HepG2 (cell line): ENCODE data around the gene CDKN1C. TPM values are rescaled to one million over a fixed set of nuclear protein-coding genes. Genes with fewer than 3 reads are reported as not detected.

Source experiments
- ATAC-seq: fragments of 200-7000 bp; cut with Tn5 transposase; 3 replicates; pipeline ENCODE4 v1.9.1; 2020; ENCODE audit warnings: mild to moderate bottlenecking, moderate library complexity
- BruUV-seq: library from RNA; stranded (reverse); fragments of 400-500 nt; replicated peaks from 2 replicates; lab custom pipeline; 2021; lab: Mats Ljungman, UMichigan
- CTCF ChIA-PET: fragments of 300-600 bp; formaldehyde crosslinking; extraction: SDS; loops from one replicate; lab custom pipeline; 2021; ENCODE audit warnings: low total read pairs, inconsistent platforms, low intra/inter-chr PET ratio; lab: Yijun Ruan, JAX
- POLR2A ChIA-PET: fragments of 350-600 bp; sonication (Branson Sonifier 250); formaldehyde crosslinking; loops from one replicate; lab custom pipeline; 2020; ENCODE audit warnings: antibody characterized with exemption, inconsistent platforms; lab: Yijun Ruan, JAX
- DNase-seq: peaks from one replicate; pipeline ENCODE4 v3.0.0-alpha.2; 2015; ENCODE audit warnings: low spot score
- FAIRE-seq: peaks from 3 replicates; lab custom pipeline; 2011; peaks lifted over from hg19 to GRCh38; lab: Jason Lieb, UNC
- H2AFZ ChIP-seq: one replicate; pipeline ENCODE4 v1.6.1; 2011; ENCODE audit warnings: low read length, inconsistent platforms
- H3K27ac ChIP-seq: fragments of 300-600 bp; 3 replicates; pipeline ENCODE4 v1.8.0; 2011; ENCODE audit warnings: mixed run types, mild to moderate bottlenecking, mixed read lengths, low read length, inconsistent platforms; ENCODE audit not compliant: insufficient read depth; ENCODE audit errors: extremely low read length
- H3K27me3 ChIP-seq, 2 experiments: fragments of 200-600 bp in 1 of 2; 2 replicates in 1 of 2; 3 replicates in 1 of 2; pipeline versions ENCODE4 v1.6.0 to v1.8.0; 2011; ENCODE audit warnings: low read length in 2 of 2, mild to moderate bottlenecking in 2 of 2, moderate library complexity in 2 of 2, inconsistent platforms in 1 of 2; ENCODE audit not compliant: insufficient read depth in 2 of 2, control insufficient read depth in 1 of 2
- H3K36me3 ChIP-seq, 2 experiments: fragments of 200-600 bp in 1 of 2; replicated peaks in 1 of 2; 2 replicates in 1 of 2; 3 replicates in 1 of 2; pipeline versions ENCODE4 v1.5.1 to v1.8.0; 2011; ENCODE audit warnings: low read length in 2 of 2, inconsistent platforms in 1 of 2; ENCODE audit not compliant: insufficient read depth in 2 of 2, control insufficient read depth in 1 of 2
- H3K4me1 ChIP-seq: 2 replicates; pipeline ENCODE4 v1.5.1; 2012; ENCODE audit warnings: low read length, inconsistent platforms; ENCODE audit not compliant: insufficient read depth
- H3K4me2 ChIP-seq: 2 replicates; pipeline ENCODE4 v1.6.0; 2011; ENCODE audit warnings: low read depth, low read length, inconsistent platforms
- H3K4me3 ChIP-seq, 3 experiments: fragments of 200-600 bp in 1 of 3; sonication (generic), shearing (Covaris generic) in 1 of 3; replicated peaks in 1 of 3; 2 replicates each; pipeline ENCODE4 v1.5.1; 2011 to 2016; ENCODE audit warnings: low read length in 3 of 3, inconsistent platforms in 2 of 3, low read depth in 2 of 3, mild to moderate bottlenecking in 2 of 3, control low read depth in 1 of 3, mixed read lengths in 1 of 3; ENCODE audit not compliant: insufficient read depth in 1 of 3
- H3K79me2 ChIP-seq: one replicate; pipeline ENCODE4 v1.6.1; 2011; ENCODE audit warnings: low read length, inconsistent platforms; ENCODE audit not compliant: insufficient read depth
- H3K9ac ChIP-seq: 2 replicates; pipeline ENCODE4 v1.6.0; 2011; ENCODE audit warnings: mild to moderate bottlenecking, low read depth, low read length, inconsistent platforms; ENCODE audit not compliant: insufficient read depth
- H3K9me3 ChIP-seq: 2 replicates; pipeline ENCODE4 v1.5.1; 2012; ENCODE audit warnings: mild to moderate bottlenecking, low read length
- H4K20me1 ChIP-seq: 2 replicates; pipeline ENCODE4 v1.6.0; 2011; ENCODE audit warnings: inconsistent platforms, mild to moderate bottlenecking, low read length, moderate library complexity; ENCODE audit not compliant: insufficient read depth
- AGO1 ChIP-seq: fragments of 200-400 bp; formaldehyde crosslinking; IDR thresholded peaks from 2 replicates; pipeline ENCODE4 v1.6.1; 2017; ENCODE audit warnings: mild to moderate bottlenecking, low read depth, low read length, moderate library complexity; ENCODE audit not compliant: poor library complexity, severe bottlenecking
- AGO2 ChIP-seq: fragments of 200-400 bp; formaldehyde crosslinking; optimal IDR thresholded peaks from 2 replicates; pipeline ENCODE3; 2017; ENCODE audit warnings: mild to moderate bottlenecking, low read depth, low read length, moderate library complexity
- GPBP1L1 ChIP-seq: sonication (generic); formaldehyde crosslinking; IDR thresholded peaks from 2 replicates; pipeline ENCODE4 v1.5.0; 2020; ENCODE audit warnings: mild to moderate bottlenecking, missing genetic modification reagents
- PHB2 ChIP-seq: fragments of 450-650 bp; IDR thresholded peaks from 2 replicates; pipeline ENCODE4 v1.6.1; 2018; ENCODE audit not compliant: partially characterized antibody
- RBM22 ChIP-seq: fragments of 200-400 bp; formaldehyde crosslinking; optimal IDR thresholded peaks from 2 replicates; pipeline ENCODE3; 2017; ENCODE audit warnings: mild to moderate bottlenecking, low read length, moderate library complexity
- ZNF12 ChIP-seq: sonication (generic); formaldehyde crosslinking; IDR thresholded peaks from 2 replicates; pipeline ENCODE4 v1.5.0; 2020; ENCODE audit warnings: missing genetic modification reagents
- ZNF264 ChIP-seq: sonication (generic); formaldehyde crosslinking; IDR thresholded peaks from 2 replicates; pipeline ENCODE4 v1.4.0; 2020; ENCODE audit warnings: missing genetic modification reagents
- WGBS: methylation state at CpG from one replicate; pipeline ENCODE4 v1.1.6; 2017; ENCODE audit warnings: low lambda C conversion rate; 5-methylcytosine and 5-hydroxymethylcytosine counted together
- in situ Hi-C: cut with HindIII; loops from 2 replicates; pipeline ENCODE4 v1.10.0; 2017; ENCODE audit warnings: low pct_unique_long_range_greater_than_20kb; ENCODE audit not compliant: extremely low pct_ligation_motif_present
- intact Hi-C: fragments of 100-400 bp; cut with micrococcal nuclease; formaldehyde crosslinking; loops from one replicate; pipeline ENCODE4 v1.10.0; 2022; ENCODE audit not compliant: unreplicated experiment
- polyA plus RNA-seq, 8 experiments: library from polyadenylated mRNA; depleted of rRNA in 3 of 8; stranded (reverse) in 7 of 8; unstranded in 1 of 8; fragments of >200 nt; fragmentation: Illumina TruSeq in 4 of 8; extraction: Trizol in 4 of 8; gene quantifications; 2 replicates each; pipeline versions ENCODE4 v1.2.1 to v1.2.3, GENCODE V29; 2011 to 2016; ENCODE audit warnings: low read depth in 4 of 8, missing spikeins in 1 of 8, mixed read lengths in 1 of 8; ENCODE audit not compliant: insufficient read depth in 1 of 8
- total RNA-seq, 5 experiments: library from RNA; depleted of rRNA; stranded (reverse); fragments of >200 nt; fragmentation: Illumina TruSeq; extraction: Trizol; gene quantifications; 2 replicates each; pipeline ENCODE4 v1.2.3, GENCODE V29; 2016; ENCODE audit warnings: low read depth in 1 of 5

The CDKN1C gene
- total and polyA plus RNA-seq, 2 of the 13 experiments (the other 11 are each of a cell fraction or from before 2014, with no cell fraction given), result not detected

DNA sequence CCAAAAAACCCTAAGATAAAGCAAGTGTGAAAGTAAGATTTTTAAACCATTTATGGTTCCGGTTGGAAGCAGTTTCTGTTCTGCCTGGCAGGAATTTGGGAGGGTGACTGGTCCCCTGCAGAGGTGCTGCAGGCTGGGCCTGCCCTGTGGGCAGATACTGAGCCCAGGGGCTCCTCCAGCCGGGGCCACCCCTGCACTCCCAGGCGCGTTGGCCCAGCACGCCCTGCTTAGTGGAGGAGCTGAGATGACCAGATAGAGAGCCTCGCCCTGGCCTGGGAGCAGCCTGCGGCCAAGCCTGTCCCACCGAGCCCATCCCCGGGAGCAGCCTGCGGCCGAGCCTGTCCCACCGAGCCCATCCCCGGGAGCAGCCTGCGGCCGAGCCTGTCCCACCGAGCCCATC is 35.7 kb upstream of the CDKN1C start:
- Histone ChIP-seq H3K79me2 (no peaks in the 10 kb centered on the region), H3K4me1 (peaks cover 10% of the 10 kb centered on the region), H4K20me1 (0 out of 2 replicates have a peak, but pooled peaks cover 2% of the 10 kb centered on the region), H3K27me3 (no peaks in the 10 kb centered on the region), H2AFZ (no peak overlapping the region), H3K27ac (no peak overlapping the region), H3K4me3 (no peak overlapping the region), H3K4me2 (no peak overlapping the region), H3K9ac (no peak overlapping the region), H3K9me3 (no peaks in the 10 kb centered on the region), H3K36me3 (no peaks in the 10 kb centered on the region)
- POLR2A ChIA-PET, result no interaction called here
- TF ChIP-seq AGO1, result peak; percentile 67
- TF ChIP-seq ZNF264 (CRISPR knock-in tag), result no peak
- no peak for TF ChIP-seq ZNF12
- WGBS, result 100% methylated on average over 2 of the region's 16 CpGs
- TSS peak; percentile 57 for BruUV-seq
- in situ Hi-C loops, result no loop called here
- FAIRE-seq (no peak), DNase-seq (no peak), ATAC-seq (no peak)
- intact Hi-C loops, result no loop called here
- CTCF ChIA-PET, result no interaction called here

GRCh38 chr11:2920343-2920742 is 34.8 kb upstream of the CDKN1C start:
- FAIRE-seq (no peak), DNase-seq (no peak), ATAC-seq (no peak)
- WGBS, result 90% methylated on average over 10 of the region's 12 CpGs
- H3K9me3 ChIP-seq, result no peaks in the 10 kb centered on the region
- ChIA-PET CTCF (no interaction called here), POLR2A (no interaction called here)
- peaks cover 9% of the 10 kb centered on the region for H3K4me1 ChIP-seq
- no peak overlapping the region for H3K9ac ChIP-seq
- TF ChIP-seq AGO2 (peak; percentile 46), RBM22 (peak; percentile 24), PHB2 (no peak), GPBP1L1 (no peak), ZNF12 (no peak)
- H3K79me2 ChIP-seq, result no peaks in the 10 kb centered on the region
- H4K20me1 ChIP-seq, result 0 out of 2 replicates have a peak, but pooled peaks cover 2% of the 10 kb centered on the region
- H3K4me2 ChIP-seq, result no peak overlapping the region
- in situ Hi-C loops (no loop called here), intact Hi-C loops (no loop called here)
- H3K27ac ChIP-seq, result no peak overlapping the region
- H2AFZ ChIP-seq, result no peak overlapping the region
- H3K36me3 ChIP-seq, result no peaks in the 10 kb centered on the region
- H3K27me3 ChIP-seq, result no peaks in the 10 kb centered on the region
- BruUV-seq, result no TSS peak
- H3K4me3 ChIP-seq, result no peak overlapping the region
